Ovary (tissue), 9 donors: ENCODE measurements around the gene CCL20. TPM values are rescaled to one million over a fixed set of nuclear protein-coding genes. Genes with fewer than 3 reads are reported as not detected.

ENCODE experiments used
- DNase-seq, 5 donors: peaks; one replicate each; pipeline ENCODE4 v3.0.0-alpha.2; 2019 to 2020
- H3K27ac ChIP-seq, 2 donors: fragments of 200-600 bp; one replicate each; pipeline versions ENCODE4 v1.5.1 to v1.8.0; 2019 to 2022
- H3K27me3 ChIP-seq: fragments of 200-600 bp; one replicate; pipeline ENCODE4 v1.8.0; 2022
- H3K36me3 ChIP-seq: fragments of 200-600 bp; sonication (generic); one replicate; pipeline ENCODE4 v1.5.1; 2019
- H3K4me1 ChIP-seq: one replicate; pipeline ENCODE4 v1.8.1; 2013; ENCODE audit warnings: mild to moderate bottlenecking, moderate library complexity; ENCODE audit not compliant: insufficient read depth
- H3K4me3 ChIP-seq: fragments of 200-600 bp; sonication (generic); one replicate; pipeline ENCODE4 v1.5.1; 2017
- H3K9me3 ChIP-seq, 2 donors: fragments of 200-600 bp in 1 of 2; sonication (generic) in 1 of 2; one replicate each; pipeline versions ENCODE4 v1.5.1 to v1.8.1; 2013 to 2019; ENCODE audit warnings: mild to moderate bottlenecking in 1 of 2, moderate library complexity in 1 of 2
- EP300 ChIP-seq: sonication (generic); formaldehyde crosslinking; IDR thresholded peaks from one replicate; pipeline ENCODE4 v1.6.1; 2017; ENCODE audit warnings: antibody characterized with exemption
- POLR2A ChIP-seq: fragments of 450-650 bp; IDR thresholded peaks from one replicate; pipeline ENCODE4 v1.6.1; 2017; ENCODE audit warnings: antibody characterized with exemption, mild to moderate bottlenecking, moderate library complexity
- WGBS, 3 donors: extraction: QIAGEN DNeasy Blood & Tissue Kit in 1 of 3; methylation state at CpG; one replicate each; pipeline versions ENCODE4 v1.1.5 to v1.1.7; 2013 to 2017; 5-methylcytosine and 5-hydroxymethylcytosine counted together
- intact Hi-C, 4 donors: fragments of 100-400 bp; cut with DNase I; formaldehyde crosslinking; loops; one replicate each; pipeline versions ENCODE4 v1.11.0 to v1.15.1; 2022 to 2023
- polyA plus RNA-seq, 2 donors: library from polyadenylated mRNA; stranded (reverse); fragments of 200-250 nt in 1 of 2; fragments of 350-450 nt in 1 of 2; fragmentation: Illumina TruSeq in 1 of 2; extraction: RNeasy Lipid Tissue Mini Kit (QIAGEN cat#74804) in 1 of 2; gene quantifications; one replicate each; pipeline ENCODE4 v1.2.3, GENCODE V29; 2013 to 2014
- small RNA-seq: library from RNA; depleted of rRNA; stranded (forward); fragments of <200 nt; gene quantifications from one replicate; pipeline ENCODE3, GENCODE V24; 2016
- total RNA-seq, 7 donors: library from RNA; depleted of rRNA in 2 of 7; stranded (reverse); fragments of >200 nt in 2 of 7; fragmentation: NEBNext Ultra II Directional in 3 of 7; extraction: Animal tissue kit (Norgen Biotek cat#: 25700) in 3 of 7; gene quantifications; one replicate each; pipeline versions ENCODE4 v1.1.0 to v1.2.4, GENCODE V29; 2016 to 2023
- TF ChIP-seq, protein P1 (sequence below), 3 donors: fragments of 450-650 bp in 2 of 3; fragments of 200-600 bp in 1 of 3; IDR thresholded peaks; one replicate each; pipeline versions ENCODE4 v1.5.1 to v1.8.0; 2016 to 2022; ENCODE audit warnings: antibody characterized with exemption in 3 of 3, mild to moderate bottlenecking in 1 of 3
- donor health status: DM: no; HTN: no; CAD: no; lungs with moderate emphysema.
- donor health status: DM: no; HTN: no; CAD: no.
- donor health status: Bipolar disorder and iron deficiency.
- donor health status: DM: yes; HTN: yes; CAD: no.
- donor health status: DM: no; HTN: no; CAD: no.
- donor health status: DM: yes; HTN: yes; CAD: no.

Gene CCL20
- total and polyA plus RNA-seq, 9 donors, result 0.43 to 6.4 (median 2.8) TPM; not detected in 5

DNA sequence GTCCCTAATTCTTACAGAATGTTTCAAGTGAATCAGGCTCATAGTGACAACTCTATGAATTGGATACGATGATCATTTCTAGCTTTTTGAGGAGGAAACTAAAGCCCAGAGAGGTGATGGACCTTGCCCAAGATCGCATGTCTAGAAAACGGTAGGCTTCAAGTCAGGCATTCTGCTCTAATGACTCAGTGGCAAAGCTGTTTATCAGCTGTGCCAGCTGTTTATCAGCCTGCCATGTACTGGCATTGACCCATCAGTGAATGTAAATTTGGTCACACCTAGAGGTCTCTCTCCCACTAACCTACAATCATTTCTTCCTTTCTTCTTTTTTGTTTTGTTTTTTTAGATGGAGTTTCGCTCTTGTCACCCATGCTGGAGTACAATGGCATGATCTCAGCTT is 51.6 kb downstream of the CCL20 start:
- H3K36me3 ChIP-seq, result no peaks in the 10 kb centered on the region
- no peak overlapping the region for H3K27ac ChIP-seq
- H3K4me1 ChIP-seq, result no peaks in the 10 kb centered on the region
- TF ChIP-seq EP300 (no peak), POLR2A (no peak)
- TF ChIP-seq, protein P1, sequence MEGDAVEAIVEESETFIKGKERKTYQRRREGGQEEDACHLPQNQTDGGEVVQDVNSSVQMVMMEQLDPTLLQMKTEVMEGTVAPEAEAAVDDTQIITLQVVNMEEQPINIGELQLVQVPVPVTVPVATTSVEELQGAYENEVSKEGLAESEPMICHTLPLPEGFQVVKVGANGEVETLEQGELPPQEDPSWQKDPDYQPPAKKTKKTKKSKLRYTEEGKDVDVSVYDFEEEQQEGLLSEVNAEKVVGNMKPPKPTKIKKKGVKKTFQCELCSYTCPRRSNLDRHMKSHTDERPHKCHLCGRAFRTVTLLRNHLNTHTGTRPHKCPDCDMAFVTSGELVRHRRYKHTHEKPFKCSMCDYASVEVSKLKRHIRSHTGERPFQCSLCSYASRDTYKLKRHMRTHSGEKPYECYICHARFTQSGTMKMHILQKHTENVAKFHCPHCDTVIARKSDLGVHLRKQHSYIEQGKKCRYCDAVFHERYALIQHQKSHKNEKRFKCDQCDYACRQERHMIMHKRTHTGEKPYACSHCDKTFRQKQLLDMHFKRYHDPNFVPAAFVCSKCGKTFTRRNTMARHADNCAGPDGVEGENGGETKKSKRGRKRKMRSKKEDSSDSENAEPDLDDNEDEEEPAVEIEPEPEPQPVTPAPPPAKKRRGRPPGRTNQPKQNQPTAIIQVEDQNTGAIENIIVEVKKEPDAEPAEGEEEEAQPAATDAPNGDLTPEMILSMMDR (IDR thresholded peaks at IDR 0.05), result no peak
- intact Hi-C loops, result no loop called here
- no peaks in the 10 kb centered on the region for H3K27me3 ChIP-seq
- DNase-seq, result no peak
- no peak overlapping the region for H3K4me3 ChIP-seq
- no peaks in the 10 kb centered on the region for H3K9me3 ChIP-seq
- WGBS, 3 donors, result 86 to 92% (median 87%) methylated on average over 4 of the region's 4 CpGs

Small RNA genes lying within 50 kb of the gene (small RNA-seq; reads per million reads assigned to genes)
- gene SNRPGP8, result not detected

Other genes with a start within 250 kb of the CCL20 start
- not detected for gene SCYGR2, start 214.9 kb upstream of the CCL20 start, total RNA-seq
- gene SCYGR2, start 214.9 kb upstream of the CCL20 start, polyA plus RNA-seq, result not detected
- not detected for gene SCYGR3, start 199.0 kb upstream of the CCL20 start, total RNA-seq
- gene SCYGR3, start 199.0 kb upstream of the CCL20 start, polyA plus RNA-seq, result not detected
- gene SCYGR4, start 196.3 kb upstream of the CCL20 start, total RNA-seq, result not detected
- gene SCYGR4, start 196.3 kb upstream of the CCL20 start, polyA plus RNA-seq, result not detected
- not detected for gene SCYGR5, start 147.0 kb upstream of the CCL20 start, total RNA-seq
- gene SCYGR5, start 147.0 kb upstream of the CCL20 start, polyA plus RNA-seq, result not detected
- gene SLC19A3, start 95.8 kb upstream of the CCL20 start, total RNA-seq, result 1 to 10 TPM; 1.3 to 5.6 (median 2.8) TPM
- 1 to 10 TPM in 1 of 2 donors, under 1 TPM in 1; 0.73 to 2.9 TPM for gene SLC19A3, start 95.8 kb upstream of the CCL20 start, polyA plus RNA-seq
- gene SCYGR6, start 89.1 kb upstream of the CCL20 start, total RNA-seq, result not detected
- not detected for gene SCYGR6, start 89.1 kb upstream of the CCL20 start, polyA plus RNA-seq
- gene SCYGR7, start 85.5 kb upstream of the CCL20 start, total RNA-seq, result not detected
- gene SCYGR7, start 85.5 kb upstream of the CCL20 start, polyA plus RNA-seq, result not detected
- not detected for gene SCYGR8, start 67.9 kb upstream of the CCL20 start, total RNA-seq
- not detected for gene SCYGR8, start 67.9 kb upstream of the CCL20 start, polyA plus RNA-seq
- 1 to 10 TPM in 1 of 7 donors, under 1 TPM in 4, not detected in 2; 0.60 to 4.6 (median 0.69) TPM for gene DAW1, start 57.8 kb downstream of the CCL20 start, total RNA-seq
- gene DAW1, start 57.8 kb downstream of the CCL20 start, polyA plus RNA-seq, result under 1 TPM; 0.11 to 0.17 TPM